ENCODE measurements around the gene EPHA2. TPM values are rescaled to one million over a fixed set of nuclear protein-coding genes. Genes with fewer than 3 reads are reported as not detected.
A peak's percentile ranks its signal among the peaks of the same experiment; 100 is the strongest.

Gene EPHA2
- total RNA-seq, 1 donor from 2014 or later, result 25.0 TPM

- Mint-ChIP-seq H3K27ac (ENCODE audit: unreplicated experiment) (no peak overlapping the region), H3K9me3 (no peaks in the 10 kb centered on the region), H3K36me3 (ENCODE audit: low read depth) (no peaks in the 10 kb centered on the region), H3K27me3 (ENCODE audit: low read depth) (no peaks in the 10 kb centered on the region), H3K4me1 (no peaks in the 10 kb centered on the region), H3K4me3 (no peak overlapping the region)
- no peak for DNase-seq (ENCODE audit: low read depth, low spot score)
- no peak for TF ChIP-seq CTCF (conservative IDR thresholded peaks at IDR 0.05)
Measured at GRCh38 chr1:16085522-16085921, 70.3 kb downstream of the EPHA2 start.

- TF ChIP-seq CTCF (conservative IDR thresholded peaks at IDR 0.05), result no peak
- H3K27me3 Mint-ChIP-seq (ENCODE audit: low read depth), result peaks cover 3% of the 10 kb centered on the region
- no peaks in the 10 kb centered on the region for H3K36me3 Mint-ChIP-seq (ENCODE audit: low read depth)
- no peaks in the 10 kb centered on the region for H3K9me3 Mint-ChIP-seq
- no peak for DNase-seq (ENCODE audit: low read depth, low spot score)
- H3K4me1 Mint-ChIP-seq, result peaks cover 6% of the 10 kb centered on the region
- no peak overlapping the region for H3K4me3 Mint-ChIP-seq
- no peak overlapping the region for H3K27ac Mint-ChIP-seq (ENCODE audit: unreplicated experiment)
Measured at GRCh38 chr1:16083486-16083885, 72.4 kb downstream of the EPHA2 start.

- H3K9me3 Mint-ChIP-seq, result no peaks in the 10 kb centered on the region
- H3K4me3 Mint-ChIP-seq, result no peak overlapping the region
- H3K27ac Mint-ChIP-seq (ENCODE audit: unreplicated experiment), result no peak overlapping the region
- peak; percentile 86 for TF ChIP-seq CTCF (conservative IDR thresholded peaks at IDR 0.05)
- peaks cover 9% of the 10 kb centered on the region for H3K4me1 Mint-ChIP-seq
- peak; percentile 76 for DNase-seq (ENCODE audit: low read depth, low spot score)
- peaks cover 3% of the 10 kb centered on the region for H3K27me3 Mint-ChIP-seq (ENCODE audit: low read depth)
- H3K36me3 Mint-ChIP-seq (ENCODE audit: low read depth), result no peaks in the 10 kb centered on the region
Measured at GRCh38 chr1:16082283-16083038, 73.4 kb downstream of the EPHA2 start.

- Mint-ChIP-seq H3K36me3 (ENCODE audit: low read depth) (no peaks in the 10 kb centered on the region), H3K9me3 (no peaks in the 10 kb centered on the region), H3K27me3 (ENCODE audit: low read depth) (peaks cover 3% of the 10 kb centered on the region), H3K27ac (ENCODE audit: unreplicated experiment) (no peak overlapping the region), H3K4me1 (peaks cover 13% of the 10 kb centered on the region), H3K4me3 (no peak overlapping the region)
- no peak for TF ChIP-seq CTCF (conservative IDR thresholded peaks at IDR 0.05)
- DNase-seq (ENCODE audit: low read depth, low spot score), result no peak
Measured at GRCh38 chr1:16081636-16082035, 74.2 kb downstream of the EPHA2 start.

- TF ChIP-seq CTCF (conservative IDR thresholded peaks at IDR 0.05), result no peak
- no peak for DNase-seq (ENCODE audit: low read depth, low spot score)
- no peaks in the 10 kb centered on the region for H3K9me3 Mint-ChIP-seq
- H3K27ac Mint-ChIP-seq (ENCODE audit: unreplicated experiment), result no peak overlapping the region
- H3K4me3 Mint-ChIP-seq, result no peak overlapping the region
- peaks cover 13% of the 10 kb centered on the region for H3K4me1 Mint-ChIP-seq
- H3K27me3 Mint-ChIP-seq (ENCODE audit: low read depth), result peaks cover 3% of the 10 kb centered on the region
- no peaks in the 10 kb centered on the region for H3K36me3 Mint-ChIP-seq (ENCODE audit: low read depth)
Measured at GRCh38 chr1:16080422-16081150, 75.3 kb downstream of the EPHA2 start.
